Natural killer cell (primary cell): ENCODE results near the gene SF3B1. TPM values are rescaled to one million over a fixed set of nuclear protein-coding genes. Genes with fewer than 3 reads are reported as not detected.

Source experiments
- ATAC-seq, 3 donors: fragments of 150-1000 bp in 2 of 3; fragments of 200-7000 bp in 1 of 3; cut with Tn5 transposase; 1 replicate in 1 of 3; 2 replicates in 2 of 3; pipeline ENCODE4 v1.10.0; 2021; ENCODE audit warnings: mild to moderate bottlenecking in 2 of 3, moderate library complexity in 2 of 3
- DNase-seq, 2 donors: peaks; one replicate each; pipeline versions ENCODE4 v3.0.0 to v3.0.0-alpha.2; 2013 to 2021; ENCODE audit warnings: mixed read lengths in 1 of 2
- H3K27ac ChIP-seq: one replicate; pipeline ENCODE4 v1.5.1; 2013; ENCODE audit warnings: mild to moderate bottlenecking, low read length
- H3K27me3 ChIP-seq: one replicate; pipeline ENCODE4 v1.6.1; 2013; ENCODE audit warnings: low read length; ENCODE audit not compliant: control insufficient read depth, insufficient read depth
- H3K36me3 ChIP-seq: one replicate; pipeline ENCODE4 v1.6.1; 2013; ENCODE audit warnings: low read length; ENCODE audit not compliant: control insufficient read depth, insufficient read depth
- H3K4me1 ChIP-seq: one replicate; pipeline ENCODE4 v1.6.1; 2013; ENCODE audit warnings: low read length; ENCODE audit not compliant: control insufficient read depth, insufficient read depth
- H3K4me3 ChIP-seq: one replicate; pipeline ENCODE4 v1.5.1; 2013; ENCODE audit warnings: low read length
- H3K9me3 ChIP-seq: one replicate; pipeline ENCODE4 v1.6.1; 2013; ENCODE audit warnings: low read length; ENCODE audit not compliant: control insufficient read depth, insufficient read depth
- H3K27ac Mint-ChIP-seq, 2 donors: one replicate each; pipeline ENCODE4 v1.8.0; 2022; ENCODE audit warnings: mild to moderate bottlenecking in 2 of 2, mixed read lengths in 2 of 2, moderate library complexity in 1 of 2
- H3K27me3 Mint-ChIP-seq, 2 donors: one replicate each; pipeline ENCODE4 v1.8.0; 2022; ENCODE audit warnings: low read depth in 2 of 2, mixed read lengths in 2 of 2
- H3K36me3 Mint-ChIP-seq: one replicate; pipeline ENCODE4 v1.8.0; 2022; ENCODE audit warnings: mixed read lengths
- H3K4me1 Mint-ChIP-seq, 2 donors: one replicate each; pipeline ENCODE4 v1.8.0; 2022; ENCODE audit warnings: mixed read lengths in 2 of 2
- H3K4me3 Mint-ChIP-seq: one replicate; pipeline ENCODE4 v1.8.0; 2022; ENCODE audit warnings: mild to moderate bottlenecking, moderate library complexity, mixed read lengths
- H3K9me3 Mint-ChIP-seq, 2 donors: one replicate each; pipeline ENCODE4 v1.8.0; 2022; ENCODE audit warnings: mixed read lengths in 2 of 2
- CTCF ChIP-seq: fragments of 200-600 bp; IDR thresholded peaks from one replicate; pipeline ENCODE4 v1.8.0; 2022; ENCODE audit warnings: antibody characterized with exemption
- whole genome bisulfite sequencing: methylation state at CpG from one replicate; pipeline ENCODE4 v1.1.7; 2013; ENCODE audit warnings: missing lambda C conversion rate; ENCODE audit not compliant: insufficient coverage; 5-methylcytosine and 5-hydroxymethylcytosine counted together
- intact Hi-C: fragments of 100-400 bp; cut with micrococcal nuclease; formaldehyde crosslinking; loops from one replicate; pipeline ENCODE4 v1.14.2; 2022
- total RNA-seq, 4 donors: library from RNA; stranded (reverse); fragments of 120-200 nt in 1 of 4; gene quantifications; one replicate each; pipeline versions ENCODE4 v1.2.3 to v1.2.4, GENCODE V29; 2013 to 2022

SF3B1 gene
- total RNA-seq, 3 donors from 2014 or later (not counting 1 experiment from before 2014, with no cell fraction given): 387 to 472 (median 447) TPM

- Mint-ChIP-seq H3K9me3 (no peaks in the 10 kb centered on the region), H3K4me1 (peaks cover 0 to 9% of the 10 kb centered on the region in 2 donors), H3K4me3 (no peak overlapping the region), H3K27me3 (no peaks in the 10 kb centered on the region), H3K36me3 (peaks cover 13% of the 10 kb centered on the region), H3K27ac (peak overlapping the region in 1 of 2 donors; percentile 66)
- ATAC-seq (no peak), DNase-seq (no peak)
- no peak overlapping the region for H3K4me3 ChIP-seq
- intact Hi-C loops: no loop called here
- WGBS: 97% methylated on average over 3 of the region's 3 CpGs
- H3K27ac ChIP-seq: no peak overlapping the region
- peaks cover 60% of the 10 kb centered on the region for H3K36me3 ChIP-seq
- no peaks in the 10 kb centered on the region for H3K27me3 ChIP-seq
- TF ChIP-seq CTCF: no peak
- H3K4me1 ChIP-seq: no peaks in the 10 kb centered on the region
- no peaks in the 10 kb centered on the region for H3K9me3 ChIP-seq
Measured at GRCh38 chr2:197477797-197478196, 43.0 kb upstream of the SF3B1 start.

- H3K9me3 Mint-ChIP-seq: no peaks in the 10 kb centered on the region
- no peaks in the 10 kb centered on the region for H3K9me3 ChIP-seq
- H3K4me1 ChIP-seq: no peaks in the 10 kb centered on the region
- H3K27ac Mint-ChIP-seq: peak overlapping the region; percentile 35 to 41
- ATAC-seq (no peak), DNase-seq (no peak)
- no peaks in the 10 kb centered on the region for H3K27me3 Mint-ChIP-seq
- no peak overlapping the region for H3K4me3 ChIP-seq
- intact Hi-C loops: no loop called here
- no peaks in the 10 kb centered on the region for H3K27me3 ChIP-seq
- H3K27ac ChIP-seq: no peak overlapping the region
- no peak for TF ChIP-seq CTCF
- peaks cover 0 to 10% of the 10 kb centered on the region in 2 donors for H3K4me1 Mint-ChIP-seq
- WGBS: 95% methylated on average over 4 of the region's 5 CpGs
- H3K4me3 Mint-ChIP-seq: no peak overlapping the region
- H3K36me3 Mint-ChIP-seq: peaks cover 12% of the 10 kb centered on the region
- H3K36me3 ChIP-seq: peaks cover 77% of the 10 kb centered on the region
Measured at GRCh38 chr2:197472166-197472565, 37.3 kb upstream of the SF3B1 start.

DNA sequence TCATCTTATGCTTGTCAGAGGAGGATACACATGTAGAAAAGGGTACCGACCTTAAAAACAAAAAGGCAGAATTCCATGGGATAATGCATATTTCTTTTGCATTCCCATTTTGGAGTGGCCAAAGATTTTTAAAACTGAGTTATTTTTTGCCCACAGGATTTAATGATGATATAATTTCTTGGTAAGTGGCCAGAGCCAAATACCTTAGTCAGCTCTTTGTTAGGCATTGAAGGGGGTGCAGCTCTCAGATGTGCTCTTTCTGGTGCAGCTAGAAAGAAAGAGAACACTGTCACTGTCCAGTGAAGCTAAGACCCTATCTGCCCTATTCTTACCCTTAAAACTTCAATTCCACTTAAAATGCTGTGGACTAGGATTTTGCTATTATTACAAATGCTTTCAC lies 29.3 kb upstream of the SF3B1 start:
- intact Hi-C loops: no loop called here
- 100% methylated on average over 1 of the region's 1 CpG for WGBS
- no peak for TF ChIP-seq CTCF
- no peaks in the 10 kb centered on the region for H3K27me3 Mint-ChIP-seq
- peak overlapping the region in 1 of 2 donors; percentile 29 for H3K27ac Mint-ChIP-seq
- H3K9me3 Mint-ChIP-seq: no peaks in the 10 kb centered on the region
- H3K4me3 Mint-ChIP-seq: no peak overlapping the region
- H3K27me3 ChIP-seq: no peaks in the 10 kb centered on the region
- DNase-seq (no peak), ATAC-seq (no peak)
- peaks cover 8% of the 10 kb centered on the region for H3K36me3 Mint-ChIP-seq
- peaks cover 20 to 24% of the 10 kb centered on the region in 2 donors for H3K4me1 Mint-ChIP-seq
- H3K36me3 ChIP-seq: peaks cover 62% of the 10 kb centered on the region
- no peak overlapping the region for H3K4me3 ChIP-seq
- no peak overlapping the region for H3K27ac ChIP-seq
- H3K4me1 ChIP-seq: no peaks in the 10 kb centered on the region
- no peaks in the 10 kb centered on the region for H3K9me3 ChIP-seq

DNA sequence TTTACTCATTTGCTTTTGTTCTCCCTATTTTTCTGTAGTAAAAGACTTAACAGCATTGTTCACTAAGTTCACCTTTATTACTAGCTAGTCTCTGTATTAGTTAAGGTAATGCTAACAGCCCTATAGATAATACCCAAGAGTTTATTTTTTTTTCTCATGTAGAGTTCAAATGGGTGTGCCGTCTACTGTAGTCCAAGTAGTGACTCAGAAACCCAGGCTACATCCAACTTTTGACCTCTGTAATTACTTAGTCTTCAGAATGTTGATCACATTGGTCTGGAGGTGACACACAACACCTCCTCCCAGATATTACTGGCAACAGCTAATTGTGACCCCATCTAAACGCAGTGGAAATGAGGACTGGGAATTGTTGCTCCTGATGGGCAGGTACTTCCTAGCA lies 26.2 kb upstream of the SF3B1 start:
- 92% methylated on average over 1 of the region's 2 CpGs for WGBS
- no peaks in the 10 kb centered on the region for H3K4me1 ChIP-seq
- no peaks in the 10 kb centered on the region for H3K9me3 Mint-ChIP-seq
- intact Hi-C loops: no loop called here
- no peak overlapping the region for H3K4me3 ChIP-seq
- no peaks in the 10 kb centered on the region for H3K9me3 ChIP-seq
- no peaks in the 10 kb centered on the region for H3K27me3 ChIP-seq
- DNase-seq (no peak), ATAC-seq (no peak)
- H3K27me3 Mint-ChIP-seq: no peaks in the 10 kb centered on the region
- H3K36me3 ChIP-seq: peaks cover 36% of the 10 kb centered on the region
- peaks cover 2% of the 10 kb centered on the region for H3K36me3 Mint-ChIP-seq
- peak overlapping the region in 1 of 2 donors; percentile 52 for H3K27ac Mint-ChIP-seq
- H3K4me1 Mint-ChIP-seq: peaks cover 30 to 42% of the 10 kb centered on the region in 2 donors
- no peak overlapping the region for H3K27ac ChIP-seq
- no peak for TF ChIP-seq CTCF
- H3K4me3 Mint-ChIP-seq: no peak overlapping the region
